GM12874 (cell line): ENCODE results near the gene SPATA25.

Experiments used
- TF ChIP-seq, protein P1 (sequence below): IDR thresholded peaks from 2 replicates; pipeline ENCODE4 v1.5.1; 2011; ENCODE audit warnings: low read depth, mild to moderate bottlenecking, control low read depth, low read length, moderate library complexity; ENCODE audit not compliant: insufficient read depth

SPATA25 gene

DNA sequence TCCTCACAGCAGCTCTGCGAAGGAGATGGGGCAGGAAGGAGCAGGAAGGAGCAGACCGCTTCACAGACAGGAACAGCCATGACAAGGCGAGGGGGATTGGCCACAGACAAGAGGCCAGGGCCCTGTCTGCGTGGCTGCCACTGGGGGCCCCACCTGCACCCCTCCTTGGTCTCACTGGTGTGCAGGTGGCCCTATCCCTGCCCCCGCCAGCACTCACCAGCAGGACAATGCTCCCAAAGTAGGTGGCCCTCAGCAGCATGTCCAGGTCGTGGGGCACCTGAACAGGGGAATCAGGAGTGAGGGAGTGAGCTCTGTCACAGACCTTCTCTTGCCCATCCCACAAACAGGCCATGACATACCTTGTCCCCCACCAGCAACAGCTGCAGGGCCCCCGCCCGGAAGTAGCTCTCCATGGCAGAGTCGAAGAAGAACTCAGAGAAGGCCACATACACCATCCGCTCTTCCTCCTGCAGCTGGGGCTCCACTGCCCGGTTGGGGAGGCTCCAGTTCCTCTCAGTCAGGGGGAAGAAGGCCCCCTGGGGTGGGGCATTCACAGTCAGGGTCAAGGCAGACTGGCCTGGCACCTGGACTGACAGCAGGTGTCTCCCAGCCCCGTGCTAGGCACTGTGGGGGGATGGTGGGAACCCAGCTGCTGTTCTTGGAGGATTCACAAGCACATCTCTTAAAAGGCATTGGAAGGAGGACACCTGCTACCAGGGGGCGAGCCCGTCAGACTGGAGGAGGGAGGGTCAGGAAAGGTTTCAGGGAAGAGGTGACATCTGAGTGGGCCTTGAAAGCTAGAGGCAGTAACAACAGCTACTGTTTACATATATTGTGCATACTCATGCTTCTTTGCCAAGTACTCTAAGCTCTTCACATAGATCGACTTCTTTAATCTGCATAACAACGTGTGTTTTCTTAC is 17.4 kb upstream of the SPATA25 start:
- TF ChIP-seq, protein P1, sequence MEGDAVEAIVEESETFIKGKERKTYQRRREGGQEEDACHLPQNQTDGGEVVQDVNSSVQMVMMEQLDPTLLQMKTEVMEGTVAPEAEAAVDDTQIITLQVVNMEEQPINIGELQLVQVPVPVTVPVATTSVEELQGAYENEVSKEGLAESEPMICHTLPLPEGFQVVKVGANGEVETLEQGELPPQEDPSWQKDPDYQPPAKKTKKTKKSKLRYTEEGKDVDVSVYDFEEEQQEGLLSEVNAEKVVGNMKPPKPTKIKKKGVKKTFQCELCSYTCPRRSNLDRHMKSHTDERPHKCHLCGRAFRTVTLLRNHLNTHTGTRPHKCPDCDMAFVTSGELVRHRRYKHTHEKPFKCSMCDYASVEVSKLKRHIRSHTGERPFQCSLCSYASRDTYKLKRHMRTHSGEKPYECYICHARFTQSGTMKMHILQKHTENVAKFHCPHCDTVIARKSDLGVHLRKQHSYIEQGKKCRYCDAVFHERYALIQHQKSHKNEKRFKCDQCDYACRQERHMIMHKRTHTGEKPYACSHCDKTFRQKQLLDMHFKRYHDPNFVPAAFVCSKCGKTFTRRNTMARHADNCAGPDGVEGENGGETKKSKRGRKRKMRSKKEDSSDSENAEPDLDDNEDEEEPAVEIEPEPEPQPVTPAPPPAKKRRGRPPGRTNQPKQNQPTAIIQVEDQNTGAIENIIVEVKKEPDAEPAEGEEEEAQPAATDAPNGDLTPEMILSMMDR = no peak

DNA sequence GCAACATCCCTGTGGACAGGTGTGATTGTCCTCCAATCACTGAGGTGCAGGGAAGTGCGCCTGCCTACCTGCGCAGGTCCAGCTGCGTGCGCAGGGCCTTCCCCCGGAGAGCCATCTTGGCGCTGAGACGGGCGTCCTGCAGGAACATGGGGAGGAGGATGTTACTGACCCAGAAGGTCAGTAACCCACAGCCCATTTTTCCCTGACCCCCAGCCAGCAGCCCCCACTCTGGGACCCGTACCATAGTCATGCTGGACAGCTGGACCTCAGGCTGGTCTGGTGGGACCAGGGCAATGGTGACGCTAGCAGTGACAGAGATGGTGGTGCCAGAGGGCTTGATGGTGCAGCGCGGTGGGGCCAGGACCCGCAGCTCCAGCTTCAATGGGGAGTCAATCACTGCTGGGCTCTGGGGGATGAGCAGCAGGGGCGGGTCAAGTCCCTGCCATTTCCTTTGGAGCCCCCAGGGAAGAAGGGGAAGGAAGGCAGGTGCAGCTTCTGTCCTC is 14.8 kb upstream of the SPATA25 start:
- TF ChIP-seq, protein P1 = no peak

DNA sequence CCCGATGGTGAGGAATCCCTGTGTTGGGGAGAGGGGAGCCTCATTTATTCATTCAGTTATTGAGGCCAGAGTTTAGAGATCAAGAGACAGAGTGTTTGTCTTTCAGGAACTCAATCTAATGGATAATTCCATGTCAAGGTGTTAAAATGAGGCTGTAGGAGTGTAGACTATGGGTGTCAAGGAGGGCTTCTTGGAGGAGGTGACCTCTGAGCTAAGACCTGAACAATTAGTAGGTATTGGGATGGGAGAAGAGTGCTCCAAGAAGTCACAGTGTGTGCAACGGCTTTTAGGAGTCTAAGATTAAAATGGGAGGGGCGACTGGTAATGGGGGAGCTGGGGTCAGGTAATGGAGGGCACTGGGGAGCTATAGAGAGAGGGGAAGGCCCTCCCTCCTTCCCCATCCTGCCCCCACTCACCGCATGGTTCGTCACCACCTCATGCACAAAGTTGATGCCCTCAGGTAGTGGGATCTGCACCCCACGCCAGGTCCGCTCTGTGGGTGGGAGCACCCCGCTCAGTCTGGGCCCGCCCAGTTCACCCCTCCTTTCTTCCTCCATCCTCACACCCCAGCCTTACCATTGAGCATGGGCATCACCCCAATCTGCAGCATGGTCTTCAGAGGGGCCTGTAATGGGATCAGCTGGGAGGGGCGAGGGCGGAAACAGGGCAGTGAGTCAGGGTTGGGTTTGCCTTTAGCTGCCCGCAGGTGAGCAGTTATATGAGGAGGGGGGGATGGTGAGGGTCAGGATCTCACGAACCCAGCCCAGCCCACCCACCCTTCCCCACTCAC is 11.8 kb upstream of the SPATA25 start:
- TF ChIP-seq, protein P1 = no peak

DNA sequence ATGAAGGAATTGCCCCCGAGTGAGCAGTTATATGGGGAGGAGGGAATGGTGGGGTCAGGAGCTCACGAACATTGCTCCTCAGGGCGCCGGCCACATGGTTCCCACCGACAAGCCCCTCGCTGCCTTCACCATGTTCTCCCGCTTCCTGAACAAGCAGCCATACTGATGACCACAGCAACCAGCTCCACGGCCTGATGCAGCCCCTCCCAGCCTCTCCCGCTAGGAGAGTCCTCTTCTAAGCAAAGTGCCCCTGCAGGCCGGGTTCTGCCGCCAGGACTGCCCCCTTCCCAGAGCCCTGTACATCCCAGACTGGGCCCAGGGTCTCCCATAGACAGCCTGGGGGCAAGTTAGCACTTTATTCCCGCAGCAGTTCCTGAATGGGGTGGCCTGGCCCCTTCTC is 10.9 kb upstream of the SPATA25 start:
- TF ChIP-seq, protein P1 = no peak

DNA sequence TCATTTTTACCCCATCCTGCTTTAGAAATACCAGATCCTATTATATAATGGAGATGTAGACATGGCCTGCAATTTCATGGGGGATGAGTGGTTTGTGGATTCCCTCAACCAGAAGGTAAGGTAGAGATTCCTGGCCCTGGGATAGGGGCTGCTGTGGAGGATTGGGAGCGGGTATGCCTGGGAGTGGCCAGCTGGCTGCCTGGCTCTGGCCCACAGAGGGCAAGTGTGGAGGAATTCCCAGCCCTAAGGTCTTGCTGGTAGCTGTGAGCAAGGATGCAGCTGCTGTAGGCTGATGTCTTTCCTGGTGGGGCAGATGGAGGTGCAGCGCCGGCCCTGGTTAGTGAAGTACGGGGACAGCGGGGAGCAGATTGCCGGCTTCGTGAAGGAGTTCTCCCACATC is 10.3 kb upstream of the SPATA25 start:
- TF ChIP-seq, protein P1 = no peak

DNA sequence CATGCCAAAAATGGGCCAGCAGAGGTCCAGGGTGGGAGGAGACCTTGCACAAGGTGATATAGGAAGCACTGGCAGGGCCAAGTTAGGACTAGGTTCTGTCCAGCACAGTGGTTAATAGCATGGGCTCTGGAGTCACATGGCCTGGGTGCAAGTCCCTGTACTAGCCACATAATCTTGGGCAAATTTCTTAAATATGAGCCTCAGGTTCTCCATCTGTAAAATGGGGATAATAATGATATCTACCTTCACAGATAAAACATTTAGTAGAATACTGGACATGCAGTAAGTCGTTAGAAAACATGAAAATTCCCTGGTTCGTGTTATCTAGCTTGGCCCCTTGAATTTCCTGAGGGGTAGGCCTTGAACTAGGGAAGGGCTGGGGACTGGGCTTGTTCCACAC is 9.9 kb upstream of the SPATA25 start:
- TF ChIP-seq, protein P1 = no peak

DNA sequence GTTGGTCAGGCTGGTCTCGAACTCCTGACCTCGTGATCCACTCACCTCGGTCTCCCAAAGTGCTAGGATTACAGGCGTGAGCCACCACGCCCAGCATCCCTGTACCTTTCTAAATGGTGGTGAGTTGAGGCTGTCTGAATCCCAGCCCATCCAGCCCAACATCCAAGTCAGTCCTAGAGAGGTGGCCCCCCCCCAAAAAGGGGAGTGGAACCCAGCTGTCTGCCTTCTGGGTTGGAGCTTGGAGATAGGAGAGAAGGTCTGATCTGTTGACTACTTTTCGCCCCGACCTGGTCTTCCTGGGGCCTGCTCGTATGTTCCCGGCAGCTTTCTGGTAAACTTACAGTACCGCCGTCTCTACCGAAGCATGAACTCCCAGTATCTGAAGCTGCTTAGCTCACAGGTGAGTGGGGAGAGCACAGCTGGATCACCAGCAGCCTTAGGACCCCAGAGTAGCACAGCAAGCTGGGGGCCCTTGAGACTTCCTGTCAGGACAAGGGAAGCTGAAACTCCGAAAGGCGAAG is 9.3 kb upstream of the SPATA25 start:
- TF ChIP-seq, protein P1 = no peak
